ENCODE data around the gene SLC22A23. TPM values are rescaled to one million over a fixed set of nuclear protein-coding genes. Genes with fewer than 3 reads are reported as not detected.

SLC22A23 gene
- polyA plus RNA-seq, 4 donors = 9.8 to 14.0 (median 11.9) TPM

DNA sequence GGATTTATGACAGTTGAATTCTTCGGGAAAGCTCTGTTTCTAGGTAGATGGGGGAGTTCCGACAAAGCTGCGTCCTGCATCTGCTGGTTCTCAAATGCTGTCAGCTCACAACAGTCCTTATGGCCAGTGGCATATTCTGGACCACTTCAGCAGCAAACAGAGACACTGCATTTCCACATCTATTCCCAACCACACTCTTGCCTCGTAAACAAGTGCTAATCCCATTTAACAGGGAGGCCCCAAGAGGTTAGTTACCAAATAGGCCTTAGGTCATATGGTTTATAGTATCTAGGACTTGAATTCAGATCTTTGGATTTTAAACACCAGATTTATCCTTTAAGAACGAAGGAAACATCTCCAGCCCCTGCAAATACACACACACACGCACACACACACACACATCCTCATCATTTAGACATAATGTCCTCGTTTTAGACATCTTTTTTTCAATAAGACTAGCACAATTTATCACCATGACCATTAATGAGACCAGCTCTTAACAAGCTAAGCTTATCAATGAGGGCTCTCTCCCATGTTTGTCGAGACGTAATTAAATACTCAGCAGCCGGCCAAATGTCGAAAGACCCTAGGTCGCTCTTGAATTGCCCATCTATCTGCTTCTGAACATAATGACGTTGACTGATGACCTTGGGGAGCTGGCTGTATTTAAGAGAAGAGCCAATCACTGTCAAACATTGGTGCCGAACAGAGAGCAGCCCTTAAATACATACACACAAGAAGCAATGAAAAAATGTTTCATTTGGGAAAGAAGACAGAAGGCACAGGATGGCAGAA is 113.6 kb downstream of the SLC22A23 start:
- no peak for DNase-seq (ENCODE audit: low read depth in 4 of 4, low spot score in 2 of 4)

DNA sequence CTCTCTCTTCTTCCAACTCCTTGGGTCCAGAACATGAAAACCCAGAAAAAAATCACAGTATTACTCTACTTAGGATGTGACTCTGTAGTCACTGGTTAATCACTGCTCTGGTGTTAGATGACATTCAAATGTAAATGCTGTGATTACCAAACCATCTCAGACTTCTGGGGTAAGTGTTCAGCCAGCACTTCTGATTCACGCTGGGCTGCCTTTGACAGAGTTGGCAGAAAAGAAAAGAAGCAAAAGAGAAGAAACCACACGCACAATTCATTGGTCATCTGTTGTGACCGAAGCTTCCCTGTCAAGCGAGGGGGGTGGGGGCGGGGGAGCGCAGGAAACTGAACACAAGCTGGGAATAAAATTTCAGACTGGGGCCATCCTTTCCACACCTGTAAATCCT is 115.4 kb downstream of the SLC22A23 start:
- no peak for DNase-seq (ENCODE audit: low read depth in 4 of 4, low spot score in 2 of 4)

- no peak for DNase-seq (ENCODE audit: low read depth in 4 of 4, low spot score in 2 of 4)
Measured at GRCh38 chr6:3340894-3341293, 116.0 kb downstream of the SLC22A23 start.

DNA sequence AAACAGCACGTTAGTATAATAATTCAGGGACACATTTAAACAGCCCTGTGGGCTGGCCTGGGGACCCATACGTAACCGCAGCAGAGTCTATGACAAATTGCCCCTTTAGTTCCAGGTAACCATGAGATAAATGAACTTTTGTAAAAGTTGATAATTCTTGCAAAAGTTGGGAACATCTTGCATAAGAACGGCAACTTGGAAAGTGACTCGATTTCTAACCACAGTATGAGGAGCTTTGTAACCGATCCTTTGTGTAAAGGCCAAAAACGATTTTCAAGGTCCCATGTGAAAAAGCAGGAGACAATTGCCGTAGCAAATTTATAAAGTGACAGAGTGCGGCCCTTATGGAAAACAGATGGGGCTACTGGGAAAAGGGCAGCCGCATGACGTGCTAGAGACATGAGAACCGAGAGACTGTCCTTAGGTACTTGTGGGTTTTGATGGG is 116.5 kb downstream of the SLC22A23 start:
- DNase-seq (ENCODE audit: low read depth in 4 of 4, low spot score in 2 of 4) = no peak

DNA sequence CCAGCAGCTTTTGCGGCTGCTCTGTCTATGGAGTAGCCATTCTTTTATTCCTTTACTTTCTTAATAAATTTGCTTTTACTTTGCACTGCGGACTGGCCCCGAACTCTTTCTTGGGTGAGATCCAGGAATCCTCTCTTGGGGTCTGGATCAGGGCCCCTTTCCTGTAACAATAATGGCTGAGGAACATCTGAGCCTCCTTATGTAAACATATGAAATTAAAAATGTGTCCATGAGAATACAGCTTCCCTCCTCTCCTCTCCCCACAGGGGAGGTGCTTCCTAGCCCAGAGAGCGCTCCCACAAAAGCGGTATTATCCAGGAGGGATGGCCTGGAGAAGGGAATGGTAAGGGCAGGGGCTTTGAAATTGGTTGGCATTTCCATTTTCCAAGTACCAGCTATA is 117.0 kb downstream of the SLC22A23 start:
- no peak for DNase-seq (ENCODE audit: low read depth in 4 of 4, low spot score in 2 of 4)

GRCh38 chr6:3337521-3338350 is 119.1 kb downstream of the SLC22A23 start:
- DNase-seq (ENCODE audit: low read depth in 4 of 4, low spot score in 2 of 4) = no peak

- DNase-seq (ENCODE audit: low read depth in 4 of 4, low spot score in 2 of 4) = no peak
Measured at GRCh38 chr6:3336859-3337515, 119.9 kb downstream of the SLC22A23 start.

GRCh38 chr6:3336066-3336786 is 120.6 kb downstream of the SLC22A23 start:
- no peak for DNase-seq (ENCODE audit: low read depth in 4 of 4, low spot score in 2 of 4)

DNA sequence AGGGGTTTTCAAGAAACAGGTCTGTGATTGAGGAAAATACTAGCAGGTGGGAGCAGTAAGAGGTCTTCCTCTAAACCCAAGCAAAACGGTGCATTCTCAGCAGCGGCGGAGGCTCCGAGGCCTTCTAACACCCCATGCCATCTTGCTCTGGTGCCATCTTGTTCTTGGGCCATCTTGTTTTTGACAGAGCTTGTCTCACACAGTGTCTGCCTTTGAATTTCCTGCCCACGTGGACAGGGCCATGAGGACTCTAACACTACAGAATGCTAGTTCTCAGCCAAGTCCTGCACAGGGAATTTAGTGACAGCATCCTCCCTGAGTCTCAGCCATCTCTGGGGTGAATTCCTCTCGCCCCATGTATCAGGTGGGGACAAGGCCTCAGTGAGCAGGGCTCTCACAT is 121.7 kb downstream of the SLC22A23 start:
- DNase-seq (ENCODE audit: low read depth in 4 of 4, low spot score in 2 of 4) = no peak

GRCh38 chr6:3334555-3334954 is 122.3 kb downstream of the SLC22A23 start:
- no peak for DNase-seq (ENCODE audit: low read depth in 4 of 4, low spot score in 2 of 4)

GRCh38 chr6:3333263-3333662 is 123.6 kb downstream of the SLC22A23 start:
- no peak for DNase-seq (ENCODE audit: low read depth in 4 of 4, low spot score in 2 of 4)

GRCh38 chr6:3331971-3332370 is 124.9 kb downstream of the SLC22A23 start:
- no peak for DNase-seq (ENCODE audit: low read depth in 4 of 4, low spot score in 2 of 4)

DNA sequence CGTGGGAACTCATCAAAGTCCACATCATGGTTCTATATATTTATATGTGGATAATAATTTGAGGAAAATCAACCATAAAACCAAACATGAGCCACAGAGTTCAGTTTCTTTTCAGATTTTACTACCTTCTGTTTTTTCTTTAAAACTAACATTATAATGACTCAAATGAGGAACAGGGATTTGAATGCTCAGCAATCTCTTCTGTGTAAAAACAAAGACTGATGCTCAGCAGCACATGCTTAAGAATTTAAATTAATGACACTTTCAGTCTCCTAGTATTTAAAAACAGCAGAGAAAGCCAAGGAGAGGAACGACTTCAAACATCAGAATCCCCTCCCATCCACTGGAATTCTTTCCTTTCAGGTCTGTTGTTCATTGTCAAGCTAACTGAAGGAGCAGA is 125.4 kb downstream of the SLC22A23 start:
- no peak for DNase-seq (ENCODE audit: low read depth in 4 of 4, low spot score in 2 of 4)

DNA sequence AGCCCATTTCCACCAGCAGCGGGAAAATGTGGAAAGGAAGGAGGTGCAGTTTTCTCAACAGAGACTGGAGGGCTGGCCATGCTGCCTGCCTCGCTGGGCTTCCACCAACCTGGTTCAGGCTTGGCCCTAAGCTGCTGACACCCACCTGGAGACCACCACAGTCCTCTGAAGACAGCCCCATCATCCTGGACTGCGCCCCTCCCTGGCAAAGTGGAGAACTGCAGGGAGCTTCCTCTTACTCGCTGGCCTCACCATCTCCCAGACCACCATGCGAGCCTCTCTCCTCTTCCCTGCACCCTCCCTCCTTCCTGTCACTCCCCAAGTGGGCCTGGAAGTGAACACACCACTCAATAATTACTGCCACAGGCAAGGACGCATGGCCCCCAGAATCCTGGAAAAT is 126.7 kb downstream of the SLC22A23 start:
- no peak for DNase-seq (ENCODE audit: low read depth in 4 of 4, low spot score in 2 of 4)

- no peak for DNase-seq (ENCODE audit: low read depth in 4 of 4, low spot score in 2 of 4)
Measured at GRCh38 chr6:3329393-3330051, 127.3 kb downstream of the SLC22A23 start.

DNA sequence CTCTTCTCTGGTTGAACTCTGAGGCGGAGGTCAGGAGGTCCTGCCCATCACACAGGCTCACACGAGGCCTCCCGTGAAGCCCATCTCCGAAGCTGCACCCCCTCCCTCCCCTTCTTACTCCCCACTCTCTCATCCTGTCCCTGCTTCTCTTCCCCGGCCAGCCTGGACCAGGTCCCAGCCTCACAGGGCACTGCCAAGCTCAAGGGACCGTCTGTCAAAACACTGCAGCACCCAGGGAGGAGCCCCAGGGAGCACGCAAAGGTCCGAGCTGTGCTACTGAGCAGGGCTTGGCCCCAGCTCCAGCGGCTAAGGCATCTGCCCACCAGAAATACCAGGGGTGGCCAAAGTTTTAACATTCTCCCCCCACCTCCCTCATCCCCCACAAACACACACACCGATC is 128.1 kb downstream of the SLC22A23 start:
- no peak for DNase-seq (ENCODE audit: low read depth in 4 of 4, low spot score in 2 of 4)

DNA sequence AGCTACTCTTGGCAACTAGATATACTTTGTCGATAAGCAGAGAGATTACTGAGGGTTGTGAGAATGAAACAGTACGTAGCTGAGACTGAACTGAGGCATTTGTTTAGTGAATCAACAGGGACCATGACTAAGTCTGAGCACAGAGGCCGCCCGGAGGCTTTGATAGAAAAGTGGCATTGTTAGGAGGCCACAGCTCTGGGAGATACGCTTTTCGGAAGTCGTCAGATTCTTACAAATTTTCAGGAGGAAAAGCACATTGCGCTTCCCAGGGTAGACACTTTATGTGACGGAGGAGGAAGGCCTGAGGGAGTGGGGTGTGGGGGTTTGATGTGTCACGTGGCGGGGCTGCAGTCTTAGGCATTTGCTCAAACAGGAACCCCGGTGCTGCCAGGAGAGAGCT is 128.7 kb downstream of the SLC22A23 start:
- DNase-seq (ENCODE audit: low read depth in 4 of 4, low spot score in 2 of 4) = no peak

GRCh38 chr6:3327403-3327802 is 129.4 kb downstream of the SLC22A23 start:
- DNase-seq (ENCODE audit: low read depth in 4 of 4, low spot score in 2 of 4) = no peak

DNA sequence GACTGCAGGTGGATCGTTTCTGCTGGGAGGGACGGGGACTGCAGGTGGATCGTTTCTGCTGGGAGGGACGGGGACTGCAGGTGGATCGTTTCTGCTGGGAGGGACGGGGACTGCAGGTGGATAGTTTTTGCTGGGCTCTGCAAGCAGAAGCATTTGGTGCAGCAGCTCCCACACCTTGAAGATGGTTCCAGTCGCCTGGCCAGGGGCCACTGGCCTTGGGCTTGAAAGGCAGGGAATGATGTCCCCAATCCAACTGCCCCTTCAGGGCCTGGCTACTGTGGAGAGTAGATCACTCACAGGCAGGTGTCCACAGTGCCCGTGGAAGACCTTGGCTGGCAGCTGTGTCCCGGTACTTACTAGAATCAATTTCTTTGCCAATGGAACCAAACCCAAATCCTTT is 129.9 kb downstream of the SLC22A23 start:
- no peak for DNase-seq (ENCODE audit: low read depth in 4 of 4, low spot score in 2 of 4)
